Pancreas (tissue), 10 donors: ENCODE measurements around the gene RBMX. TPM values are rescaled to one million over a fixed set of nuclear protein-coding genes. Genes with fewer than 3 reads are reported as not detected.
A peak's percentile ranks its signal among the peaks of the same experiment; 100 is the strongest.
"Not testable (repeated sequence)": the region's sequence is repeated elsewhere in the genome, so short reads cannot be mapped to it uniquely, and the experiment has no call there.

Source experiments
- ATAC-seq, 4 donors: fragments of 200-7000 bp; cut with Tn5 transposase; one replicate each; pipeline versions ENCODE4 v1.8.0 to v1.9.1; 2020; ENCODE audit warnings: mild to moderate bottlenecking in 4 of 4, moderate library complexity in 4 of 4
- DNase-seq, 6 donors: peaks; one replicate each; pipeline ENCODE4 v3.0.0-alpha.2; 2020
- FAIRE-seq: peaks from 2 replicates; lab custom pipeline; 2012; peaks lifted over from hg19 to GRCh38; lab: Jason Lieb, UNC
- H3K27ac ChIP-seq, 4 donors: fragments of 200-600 bp; sonication (generic); 1 replicate in 3 of 4; 2 replicates in 1 of 4; pipeline versions ENCODE4 v1.5.0 to v1.8.0; 2020
- H3K27me3 ChIP-seq, 4 donors: fragments of 200-600 bp; one replicate each; pipeline ENCODE4 v1.8.0; 2021
- H3K36me3 ChIP-seq, 3 donors: fragments of 200-600 bp; sonication (generic) in 1 of 3; one replicate each; pipeline versions ENCODE4 v1.5.0 to v1.8.0; 2020 to 2021
- H3K4me1 ChIP-seq, 3 donors: fragments of 200-600 bp; one replicate each; pipeline ENCODE4 v1.8.0; 2021
- H3K4me3 ChIP-seq, 4 donors: fragments of 200-600 bp; sonication (generic) in 2 of 4; one replicate each; pipeline versions ENCODE4 v1.5.0 to v1.8.0; 2020 to 2021
- H3K9me3 ChIP-seq, 4 donors: fragments of 200-600 bp; one replicate each; pipeline ENCODE4 v1.8.0; 2021
- WGBS, 2 donors: extraction: QIAGEN DNeasy Blood & Tissue Kit; methylation state at CpG; one replicate each; pipeline ENCODE4 v1.1.7; 2013; 5-methylcytosine and 5-hydroxymethylcytosine counted together
- intact Hi-C, 3 donors: fragments of 100-400 bp; cut with DNase I; formaldehyde crosslinking; loops; one replicate each; pipeline versions ENCODE4 v1.11.1 to v1.14.2; 2022
- polyA plus RNA-seq, 2 donors: library from polyadenylated mRNA; stranded (reverse); fragments of 200-250 nt; gene quantifications; one replicate each; pipeline ENCODE4 v1.2.3, GENCODE V29; 2013
- total RNA-seq, 6 donors: library from RNA; stranded (reverse); fragmentation: NEBNext Ultra II Directional in 4 of 6; extraction: Animal tissue kit (Norgen Biotek cat#: 25700) in 4 of 6; gene quantifications; one replicate each; pipeline versions ENCODE4 v1.2.1 to v1.2.4, GENCODE V29; 2021 to 2023
- TF ChIP-seq, protein P1 (sequence below), 4 donors: fragments of 200-600 bp; sonication (generic) in 3 of 4; IDR thresholded peaks; one replicate each; pipeline versions ENCODE4 v1.5.0 to v1.8.0; 2021; ENCODE audit warnings: antibody characterized with exemption in 4 of 4
- donor health status: healthy with polysubstance abuse.
- donor health status: DM: no; HTN: no; CAD: no; lungs with moderate emphysema.
- donor health status: DM: no; HTN: no; CAD: no.
- donor health status: control.
- donor health status: control.
- donor health status: Bipolar disorder and iron deficiency.
- donor health status: DM: yes; HTN: yes; CAD: no.
- donor health status: DM: no; HTN: no; CAD: no.
- donor health status: DM: no; HTN: no; CAD: no.
- donor health status: DM: yes; HTN: yes; CAD: no.

RBMX gene
- total and polyA plus RNA-seq, 8 donors, result 45.3 to 129 (median 81.8) TPM

DNA sequence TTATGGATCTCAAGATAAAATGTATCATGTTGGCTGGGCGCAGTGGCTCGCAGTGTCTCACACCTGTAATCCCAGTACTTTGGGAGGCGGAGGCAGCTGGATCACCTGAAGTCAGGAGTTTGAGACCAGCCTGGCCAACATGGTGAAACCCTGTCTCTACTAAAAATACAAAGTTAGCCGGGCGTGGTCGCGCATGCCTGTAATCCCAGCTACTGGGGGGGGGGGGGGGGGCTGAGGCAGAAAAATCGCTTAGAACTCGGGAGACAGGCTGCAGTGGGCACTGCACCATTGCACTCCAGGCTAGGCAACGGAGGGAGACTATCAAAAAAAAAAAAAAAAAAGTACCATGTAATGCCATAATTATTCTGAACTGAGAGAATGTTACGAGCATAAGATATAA lies 2.1 kb downstream of the RBMX start:
- Histone ChIP-seq H3K27ac (no peak overlapping the region), H3K9me3 (no peaks in the 10 kb centered on the region), H3K4me1 (no peaks in the 10 kb centered on the region), H3K27me3 (no peaks in the 10 kb centered on the region), H3K36me3 (peaks cover 0 to 22% (median 0%) of the 10 kb centered on the region in 3 donors), H3K4me3 (peak overlapping the region in 2 of 4 donors; percentile 50 to 55)
- FAIRE-seq (no peak), ATAC-seq (no peak), DNase-seq (no peak)
- TF ChIP-seq, protein P1, sequence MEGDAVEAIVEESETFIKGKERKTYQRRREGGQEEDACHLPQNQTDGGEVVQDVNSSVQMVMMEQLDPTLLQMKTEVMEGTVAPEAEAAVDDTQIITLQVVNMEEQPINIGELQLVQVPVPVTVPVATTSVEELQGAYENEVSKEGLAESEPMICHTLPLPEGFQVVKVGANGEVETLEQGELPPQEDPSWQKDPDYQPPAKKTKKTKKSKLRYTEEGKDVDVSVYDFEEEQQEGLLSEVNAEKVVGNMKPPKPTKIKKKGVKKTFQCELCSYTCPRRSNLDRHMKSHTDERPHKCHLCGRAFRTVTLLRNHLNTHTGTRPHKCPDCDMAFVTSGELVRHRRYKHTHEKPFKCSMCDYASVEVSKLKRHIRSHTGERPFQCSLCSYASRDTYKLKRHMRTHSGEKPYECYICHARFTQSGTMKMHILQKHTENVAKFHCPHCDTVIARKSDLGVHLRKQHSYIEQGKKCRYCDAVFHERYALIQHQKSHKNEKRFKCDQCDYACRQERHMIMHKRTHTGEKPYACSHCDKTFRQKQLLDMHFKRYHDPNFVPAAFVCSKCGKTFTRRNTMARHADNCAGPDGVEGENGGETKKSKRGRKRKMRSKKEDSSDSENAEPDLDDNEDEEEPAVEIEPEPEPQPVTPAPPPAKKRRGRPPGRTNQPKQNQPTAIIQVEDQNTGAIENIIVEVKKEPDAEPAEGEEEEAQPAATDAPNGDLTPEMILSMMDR (IDR thresholded peaks at IDR 0.05), result no peak
- WGBS, 2 donors, result 32 to 67% methylated on average over 10 of the region's 11 CpGs
- intact Hi-C loops, result no loop called here

DNA sequence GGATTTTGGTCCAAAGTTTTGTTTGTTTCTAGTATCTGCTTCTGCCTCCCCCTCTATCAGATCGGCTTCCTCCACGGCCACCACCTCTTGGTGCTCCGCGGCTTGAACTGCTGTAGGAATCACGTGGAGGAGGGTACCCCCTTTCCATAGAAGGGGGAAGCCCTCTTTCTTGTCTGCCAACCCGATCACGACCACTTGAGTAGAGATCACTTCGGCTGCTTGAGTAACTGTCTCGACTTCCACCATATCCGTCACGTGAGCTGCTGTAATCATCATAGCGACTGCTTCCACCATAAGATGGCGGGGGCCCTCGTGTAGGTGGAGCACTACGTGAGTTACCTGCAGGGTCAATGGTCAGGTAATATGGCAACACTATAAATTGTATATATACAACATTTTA lies 6.4 kb downstream of the RBMX start:
- intact Hi-C loops, DNase-seq, H3K4me3 ChIP-seq, H3K9me3 ChIP-seq, H3K27ac ChIP-seq, H3K27me3 ChIP-seq, ATAC-seq, H3K4me1 ChIP-seq: not testable (repeated sequence)
- 60 to 66% methylated on average over 15 of the region's 15 CpGs for WGBS, 2 donors
- peaks cover 0 to 43% (median 0%) of the 10 kb centered on the region in 3 donors for H3K36me3 ChIP-seq
- FAIRE-seq, result peak; percentile 5

DNA sequence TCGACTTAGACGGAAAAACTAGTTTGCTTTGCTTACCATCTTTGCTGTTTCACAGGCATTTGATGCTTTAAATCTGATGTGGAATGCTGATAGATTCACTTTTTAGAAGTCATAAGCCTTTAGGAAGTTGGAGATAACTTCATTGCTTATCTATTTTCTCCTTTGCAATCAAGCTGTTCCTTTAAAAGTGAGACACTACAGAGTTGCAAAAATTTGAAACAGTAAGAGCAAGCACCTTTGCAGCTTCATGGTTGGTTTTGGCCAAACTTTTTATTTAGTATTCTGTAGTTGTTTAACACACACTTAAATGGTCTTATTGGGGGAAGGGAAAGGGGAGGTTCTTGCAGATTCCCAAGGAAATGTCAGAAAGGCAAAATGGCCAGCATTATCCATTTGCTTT lies 7.3 kb downstream of the RBMX start:
- intact Hi-C loops, H3K27ac ChIP-seq, H3K27me3 ChIP-seq, FAIRE-seq, ATAC-seq, H3K9me3 ChIP-seq, DNase-seq, H3K4me1 ChIP-seq, H3K4me3 ChIP-seq: not testable (repeated sequence)
- 86 to 91% methylated on average over 2 of the region's 2 CpGs for WGBS, 2 donors
- H3K36me3 ChIP-seq, result peaks cover 0 to 44% (median 0%) of the 10 kb centered on the region in 3 donors

DNA sequence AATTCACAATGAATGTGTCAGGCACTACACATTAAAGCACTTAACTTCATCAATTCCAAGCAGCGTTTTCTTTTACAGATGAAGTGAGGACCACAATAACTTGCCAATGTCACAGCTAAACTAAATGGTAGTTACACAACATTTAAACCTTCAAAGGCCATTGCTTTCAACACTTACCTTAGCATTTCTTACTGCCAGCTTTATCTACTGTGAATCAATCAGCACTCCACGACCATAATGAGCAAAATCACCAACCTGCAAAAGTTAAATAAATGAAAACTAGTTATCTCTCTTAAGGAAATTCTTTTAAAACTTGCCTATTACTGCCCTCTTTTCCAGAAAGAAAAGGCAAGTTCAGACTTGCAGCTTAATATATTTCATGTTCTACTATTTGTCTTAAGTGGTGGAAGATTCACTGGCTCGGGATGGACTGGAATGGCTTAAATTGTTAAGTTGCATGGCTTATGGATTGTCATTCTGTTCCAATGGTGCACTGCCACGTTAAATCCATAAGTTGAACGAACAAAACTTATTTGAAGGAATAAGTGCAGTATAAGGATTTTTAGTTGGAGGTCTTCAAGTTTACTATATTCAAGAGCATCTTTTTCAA lies 8.3 kb downstream of the RBMX start:
- peaks cover 0 to 34% (median 0%) of the 10 kb centered on the region in 3 donors for H3K36me3 ChIP-seq
- FAIRE-seq, result no peak
- WGBS, 2 donors, result 67 to 81% methylated on average over 5 of the region's 5 CpGs

DNA sequence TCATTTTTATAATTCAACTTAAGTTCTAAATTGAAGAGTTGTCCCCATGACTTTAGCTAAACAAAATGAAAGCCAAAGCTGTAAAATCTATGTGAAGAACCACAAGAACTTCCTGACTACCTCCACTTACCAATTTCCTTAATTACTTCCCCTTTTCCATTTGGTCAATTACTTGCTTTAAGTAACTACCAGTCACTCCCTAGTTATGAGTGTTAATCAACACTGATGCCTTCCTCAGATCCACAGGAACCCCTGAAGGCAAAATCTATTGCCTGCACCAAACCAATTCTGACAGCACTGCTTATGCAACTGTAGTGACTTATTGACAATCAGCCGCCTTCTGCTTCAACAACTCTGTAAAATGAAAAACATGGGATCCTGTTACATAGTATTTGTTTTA lies 10.5 kb downstream of the RBMX start:
- TF ChIP-seq, protein P1 (IDR thresholded peaks at IDR 0.05), result no peak
- Histone ChIP-seq H3K27ac (no peak overlapping the region), H3K27me3 (no peaks in the 10 kb centered on the region), H3K9me3 (no peaks in the 10 kb centered on the region), H3K4me1 (no peaks in the 10 kb centered on the region), H3K36me3 (peaks cover 0 to 30% (median 0%) of the 10 kb centered on the region in 3 donors), H3K4me3 (no peak overlapping the region)
- intact Hi-C loops, result no loop called here
- WGBS, 2 donors, result 88 to 95% methylated on average over 1 of the region's 1 CpG
- DNase-seq (no peak), FAIRE-seq (peak; percentile 9), ATAC-seq (no peak)

More for the DNA sequence above, 8.3 kb downstream of the RBMX start:
- TF ChIP-seq, protein P1 (IDR thresholded peaks at IDR 0.05), result no peak
- no peaks in the 10 kb centered on the region for H3K27me3 ChIP-seq
- no peaks in the 10 kb centered on the region for H3K9me3 ChIP-seq
- intact Hi-C loops, result no loop called here
- DNase-seq (no peak), ATAC-seq (no peak)
- H3K4me1 ChIP-seq, result no peaks in the 10 kb centered on the region
- H3K27ac ChIP-seq, result no peak overlapping the region
- no peak overlapping the region for H3K4me3 ChIP-seq
